Measurements from ENCODE around the gene S100Z.

DNA sequence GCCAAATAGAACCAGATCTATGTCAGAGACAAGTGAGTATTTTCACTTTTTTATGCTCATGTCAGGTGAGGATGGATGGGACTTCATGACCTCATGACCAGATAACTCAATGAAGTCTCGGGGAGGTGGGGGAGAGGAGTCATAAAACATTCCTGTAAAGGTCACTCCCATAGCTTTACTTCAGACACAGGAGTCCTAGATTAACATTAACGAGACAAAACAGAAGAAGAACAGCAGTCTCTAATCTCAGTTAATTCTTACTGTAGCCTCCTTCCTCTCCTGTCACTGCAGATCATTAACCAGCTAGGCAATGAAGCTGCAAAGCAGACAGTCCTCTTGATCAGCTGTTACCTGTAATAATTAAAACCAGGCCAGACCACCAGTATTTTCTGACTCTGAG, 114.2 kb downstream of the S100Z start:
- TF ChIP-seq, protein P1, sequence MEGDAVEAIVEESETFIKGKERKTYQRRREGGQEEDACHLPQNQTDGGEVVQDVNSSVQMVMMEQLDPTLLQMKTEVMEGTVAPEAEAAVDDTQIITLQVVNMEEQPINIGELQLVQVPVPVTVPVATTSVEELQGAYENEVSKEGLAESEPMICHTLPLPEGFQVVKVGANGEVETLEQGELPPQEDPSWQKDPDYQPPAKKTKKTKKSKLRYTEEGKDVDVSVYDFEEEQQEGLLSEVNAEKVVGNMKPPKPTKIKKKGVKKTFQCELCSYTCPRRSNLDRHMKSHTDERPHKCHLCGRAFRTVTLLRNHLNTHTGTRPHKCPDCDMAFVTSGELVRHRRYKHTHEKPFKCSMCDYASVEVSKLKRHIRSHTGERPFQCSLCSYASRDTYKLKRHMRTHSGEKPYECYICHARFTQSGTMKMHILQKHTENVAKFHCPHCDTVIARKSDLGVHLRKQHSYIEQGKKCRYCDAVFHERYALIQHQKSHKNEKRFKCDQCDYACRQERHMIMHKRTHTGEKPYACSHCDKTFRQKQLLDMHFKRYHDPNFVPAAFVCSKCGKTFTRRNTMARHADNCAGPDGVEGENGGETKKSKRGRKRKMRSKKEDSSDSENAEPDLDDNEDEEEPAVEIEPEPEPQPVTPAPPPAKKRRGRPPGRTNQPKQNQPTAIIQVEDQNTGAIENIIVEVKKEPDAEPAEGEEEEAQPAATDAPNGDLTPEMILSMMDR (IDR thresholded peaks at IDR 0.05) = no peak
- TF ChIP-seq POLR2A (IDR thresholded peaks at IDR 0.05) = no peak
